Stimulated activated CD4-positive, alpha-beta T cell treated with anti-CD3 and anti-CD28 coated beads, Interleukin-1b, Interleukin-23, amount 100 ng/mL, for 48 hours (primary cell): ENCODE measurements around the gene DVL1.

Experiments
- DNase-seq: peaks from one replicate; pipeline ENCODE4 v3.0.0-alpha.2; 2020

The DVL1 gene

GRCh38 chr1:1354271-1355247, 5.3 kb upstream of the DVL1 start:
- DNase-seq = no peak

- DNase-seq = no peak
These were observed 4.4 kb upstream of the DVL1 start for GRCh38 chr1:1353389-1354151.

- no peak for DNase-seq
These were observed 3.7 kb upstream of the DVL1 start for GRCh38 chr1:1352786-1353388.

GRCh38 chr1:1351511-1352427, 2.6 kb upstream of the DVL1 start:
- DNase-seq = no peak

GRCh38 chr1:1348420-1349255, 580 bp downstream of the DVL1 start:
- no peak for DNase-seq

GRCh38 chr1:1347663-1348419, 1.4 kb downstream of the DVL1 start:
- DNase-seq = no peak

- DNase-seq = no peak
These were observed 2.1 kb downstream of the DVL1 start for GRCh38 chr1:1347026-1347595.

GRCh38 chr1:1346501-1346890, 2.7 kb downstream of the DVL1 start:
- no peak for DNase-seq

- no peak for DNase-seq
These were observed 3.2 kb downstream of the DVL1 start for GRCh38 chr1:1345860-1346500.

- no peak for DNase-seq
These were observed 3.8 kb downstream of the DVL1 start for GRCh38 chr1:1345384-1345783.

GRCh38 chr1:1344655-1345361, 4.4 kb downstream of the DVL1 start:
- DNase-seq = peak; percentile 79

- no peak for DNase-seq
These were observed 5.3 kb downstream of the DVL1 start for GRCh38 chr1:1343811-1344421.

GRCh38 chr1:1342584-1343115, 6.6 kb downstream of the DVL1 start:
- DNase-seq = no peak

- DNase-seq = no peak
These were observed 7.1 kb downstream of the DVL1 start for GRCh38 chr1:1342061-1342562.

GRCh38 chr1:1341549-1342021, 7.6 kb downstream of the DVL1 start:
- DNase-seq = no peak

- DNase-seq = no peak
These were observed 8.2 kb downstream of the DVL1 start for GRCh38 chr1:1340791-1341548.

- no peak for DNase-seq
These were observed 9.0 kb downstream of the DVL1 start for GRCh38 chr1:1340185-1340584.
